ENCODE results near the gene PNMA6F.
"Not testable (repeated sequence)": the region's sequence is repeated elsewhere in the genome, so short reads cannot be mapped to it uniquely, and the experiment has no call there.

The PNMA6F gene

GRCh38 chrX:153327561-153327960, 6.0 kb upstream of the PNMA6F start:
- no peaks in the 10 kb centered on the region for H3F3A ChIP-seq (ENCODE audit: insufficient read depth, low read length)
- H3K9me2 ChIP-seq (ENCODE audit: low read depth, low read length), result no peaks in the 10 kb centered on the region
- H3K27me3 ChIP-seq (ENCODE audit: insufficient read depth, low read length), result no peaks in the 10 kb centered on the region
- no peak overlapping the region for H3K4me3 ChIP-seq (ENCODE audit: low read depth, low read length, poor library complexity, severe bottlenecking)
- H4K20me1 ChIP-seq (ENCODE audit: insufficient read depth, low read length), result no peaks in the 10 kb centered on the region
- no peak overlapping the region for H3K4me2 ChIP-seq (ENCODE audit: low read length)
- no peaks in the 10 kb centered on the region for H3K4me1 ChIP-seq (ENCODE audit: insufficient read depth, low read length, severe bottlenecking)
- no peaks in the 10 kb centered on the region for H3K79me2 ChIP-seq (ENCODE audit: insufficient read depth, low read length)
- H3K9me3 ChIP-seq (ENCODE audit: low read length), result no peaks in the 10 kb centered on the region
- TF ChIP-seq EZH2 (IDR thresholded peaks at IDR 0.05; ENCODE audit: borderline replicate concordance, low read length), result no peak
- no peak for TF ChIP-seq CTCF (IDR thresholded peaks at IDR 0.05; ENCODE audit: low read length)
- no peak overlapping the region for H3K9ac ChIP-seq (ENCODE audit: low read length)
- no peak overlapping the region for H3K27ac ChIP-seq (ENCODE audit: low read depth, low read length, poor library complexity, severe bottlenecking)
- no peak overlapping the region for H2AFZ ChIP-seq (ENCODE audit: low read length)
- H3K36me3 ChIP-seq (ENCODE audit: insufficient read depth, low read length), result no peaks in the 10 kb centered on the region

GRCh38 chrX:153320555-153321184, 897 bp downstream of the PNMA6F start:
- Histone ChIP-seq H2AFZ (ENCODE audit: low read length) (no peak overlapping the region), H4K20me1 (ENCODE audit: insufficient read depth, low read length) (no peaks in the 10 kb centered on the region), H3K4me3 (ENCODE audit: low read depth, low read length, poor library complexity, severe bottlenecking) (no peak overlapping the region), H3F3A (ENCODE audit: insufficient read depth, low read length) (no peaks in the 10 kb centered on the region), H3K9ac (ENCODE audit: low read length) (no peak overlapping the region), H3K79me2 (ENCODE audit: insufficient read depth, low read length) (no peaks in the 10 kb centered on the region), H3K4me1 (ENCODE audit: insufficient read depth, low read length, severe bottlenecking) (no peaks in the 10 kb centered on the region), H3K36me3 (ENCODE audit: insufficient read depth, low read length) (no peaks in the 10 kb centered on the region), H3K4me2 (ENCODE audit: low read length) (no peak overlapping the region), H3K27me3 (ENCODE audit: insufficient read depth, low read length) (no peaks in the 10 kb centered on the region), H3K9me3 (ENCODE audit: low read length) (no peaks in the 10 kb centered on the region), H3K27ac (ENCODE audit: low read depth, low read length, poor library complexity, severe bottlenecking) (no peak overlapping the region), H3K9me2 (ENCODE audit: low read depth, low read length) (no peaks in the 10 kb centered on the region)
- TF ChIP-seq EZH2 (IDR thresholded peaks at IDR 0.05; ENCODE audit: borderline replicate concordance, low read length), result no peak
- no peak for TF ChIP-seq CTCF (IDR thresholded peaks at IDR 0.05; ENCODE audit: low read length)

- not testable (repeated sequence) for H4K20me1 ChIP-seq (ENCODE audit: insufficient read depth, low read length); H3K9me3 ChIP-seq (ENCODE audit: low read length); H3K4me1 ChIP-seq (ENCODE audit: insufficient read depth, low read length, severe bottlenecking); H3F3A ChIP-seq (ENCODE audit: insufficient read depth, low read length); H3K4me2 ChIP-seq (ENCODE audit: low read length); H3K79me2 ChIP-seq (ENCODE audit: insufficient read depth, low read length); H3K36me3 ChIP-seq (ENCODE audit: insufficient read depth, low read length); H3K27ac ChIP-seq (ENCODE audit: low read depth, low read length, poor library complexity, severe bottlenecking); H3K4me3 ChIP-seq (ENCODE audit: low read depth, low read length, poor library complexity, severe bottlenecking); H3K27me3 ChIP-seq (ENCODE audit: insufficient read depth, low read length); H3K9ac ChIP-seq (ENCODE audit: low read length); H2AFZ ChIP-seq (ENCODE audit: low read length); H3K9me2 ChIP-seq (ENCODE audit: low read depth, low read length)
Observed at GRCh38 chrX:153320047-153320443, 1.5 kb downstream of the PNMA6F start.

Measured in OCI-LY1 (cell line).